Loucy (cell line): Measurements from ENCODE around the gene SDHA.

Experiments used
- CTCF ChIP-seq: fragments of 200-600 bp; sonication (generic); conservative IDR thresholded peaks from 2 replicates; pipeline ENCODE4 v1.5.1; 2014; ENCODE audit warnings: mild to moderate bottlenecking, antibody characterized with exemption, low read length
- EZH2phosphoT487 ChIP-seq: fragments of 200-600 bp; IDR thresholded peaks from 2 replicates; pipeline ENCODE4 v1.6.1; 2018; ENCODE audit warnings: antibody characterized with exemption, mild to moderate bottlenecking, moderate library complexity, borderline replicate concordance

GRCh38 chr5:278646-279045 is 60.5 kb downstream of the SDHA start:
- no peak for TF ChIP-seq CTCF
- TF ChIP-seq EZH2phosphoT487: no peak
